ENCODE results near the gene PRKN. TPM values are rescaled to one million over a fixed set of nuclear protein-coding genes. Genes with fewer than 3 reads are reported as not detected.

Gene PRKN
- total and polyA plus RNA-seq, 2 experiments from 2014 or later, result 0.10 to 0.84 TPM

GRCh38 chr6:161792851-161793493, 934.6 kb downstream of the PRKN start:
- ATAC-seq (no peak), DNase-seq (ENCODE audit: low spot score) (no peak)
- H3K27ac Mint-ChIP-seq, result no peak overlapping the region
- H3K79me2 ChIP-seq (replicated peaks; ENCODE audit: insufficient read depth), result no peaks in the 10 kb centered on the region
- no peaks in the 10 kb centered on the region for H3K4me1 Mint-ChIP-seq
- H3K4me1 ChIP-seq (ENCODE audit: insufficient read depth), result no peaks in the 10 kb centered on the region
- no peaks in the 10 kb centered on the region for H3K9me2 ChIP-seq (ENCODE audit: insufficient read depth)
- no peaks in the 10 kb centered on the region; the same call in 2 of the 3 replicates for H3K9me3 Mint-ChIP-seq
- H3F3A ChIP-seq (replicated peaks; ENCODE audit: low read depth), result no peaks in the 10 kb centered on the region
- no peak overlapping the region for H3K4me3 Mint-ChIP-seq
- H2AFZ ChIP-seq, result no peak overlapping the region
- H3K4me3 ChIP-seq, result no peak overlapping the region
- no peaks in the 10 kb centered on the region for H3K27me3 ChIP-seq (ENCODE audit: insufficient read depth)
- no peak overlapping the region for H3K27ac ChIP-seq (ENCODE audit: low read depth)
- no peak for TF ChIP-seq JUNB (IDR thresholded peaks at IDR 0.05; ENCODE audit: unreplicated experiment)
- no peak for TF ChIP-seq NANOG (IDR thresholded peaks at IDR 0.05; ENCODE audit: borderline replicate concordance)
- TF ChIP-seq ZNF114 (CRISPR knock-in tag; IDR thresholded peaks at IDR 0.05), result no peak
- TF ChIP-seq ZNF462 (CRISPR knock-in tag; IDR thresholded peaks at IDR 0.05), result no peak
- TF ChIP-seq REST (IDR thresholded peaks at IDR 0.05; ENCODE audit: unreplicated experiment), result no peak
- TF ChIP-seq CREB1 (CRISPR knock-in tag; IDR thresholded peaks at IDR 0.05; ENCODE audit: low read depth), result no peak
- TF ChIP-seq CTCF (conservative IDR thresholded peaks at IDR 0.05; ENCODE audit: low read depth in 2 of 2), result no peak
- no peak for TF ChIP-seq POLR2AphosphoS5 (IDR thresholded peaks at IDR 0.05; ENCODE audit: low read depth)
- TF ChIP-seq EZH2 (IDR thresholded peaks at IDR 0.05; ENCODE audit: low read depth, unreplicated experiment), result no peak
- no peak for TF ChIP-seq ETS1 (IDR thresholded peaks at IDR 0.05)
- TF ChIP-seq ZNF331 (CRISPR knock-in tag; IDR thresholded peaks at IDR 0.05; ENCODE audit: low read depth), result no peak
- no peak for TF ChIP-seq STAT1 (IDR thresholded peaks at IDR 0.05; ENCODE audit: unreplicated experiment)
- TF ChIP-seq EZH2phosphoT487 (IDR thresholded peaks at IDR 0.05; ENCODE audit: unreplicated experiment), result no peak
- no peaks in the 10 kb centered on the region; the same call in 1 of the 2 replicates for H3K36me3 ChIP-seq (ENCODE audit: insufficient read depth)
- no peaks in the 10 kb centered on the region for H4K20me1 ChIP-seq (replicated peaks; ENCODE audit: insufficient read depth)
- H3K27me3 Mint-ChIP-seq (ENCODE audit: insufficient read depth, low read depth, poor library complexity), result peaks cover 2% of the 10 kb centered on the region
- H3K36me3 Mint-ChIP-seq (ENCODE audit: low read depth), result no peaks in the 10 kb centered on the region
- H3K4me2 ChIP-seq, result no peak overlapping the region

Measured in GM23338 (cell line).